ENCODE measurements around the gene ITGA11.

The ITGA11 gene

DNA sequence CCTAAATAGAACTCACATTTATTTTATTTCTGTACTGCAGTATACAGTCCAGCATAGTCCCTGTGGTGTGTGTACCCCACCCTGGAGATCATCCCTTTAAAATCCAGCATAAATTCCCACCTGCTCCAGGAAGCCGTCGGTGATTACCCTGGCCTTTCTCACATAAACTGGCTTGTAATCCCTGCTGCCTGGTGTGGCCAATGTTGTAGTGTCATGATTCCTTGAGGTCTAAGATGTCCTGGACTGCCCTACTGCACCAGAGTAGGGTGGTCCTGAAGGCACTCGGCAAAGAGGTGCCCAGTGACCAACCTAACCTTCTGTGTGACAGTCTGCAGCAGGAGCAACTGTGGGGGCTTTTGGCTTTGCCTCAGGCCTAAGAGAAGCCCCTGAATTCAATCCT lies 58.9 kb downstream of the ITGA11 start:
- DNase-seq = peak; percentile 12

GRCh38 chr15:68372291-68372811 lies 59.6 kb downstream of the ITGA11 start:
- DNase-seq = peak; percentile 36

DNA sequence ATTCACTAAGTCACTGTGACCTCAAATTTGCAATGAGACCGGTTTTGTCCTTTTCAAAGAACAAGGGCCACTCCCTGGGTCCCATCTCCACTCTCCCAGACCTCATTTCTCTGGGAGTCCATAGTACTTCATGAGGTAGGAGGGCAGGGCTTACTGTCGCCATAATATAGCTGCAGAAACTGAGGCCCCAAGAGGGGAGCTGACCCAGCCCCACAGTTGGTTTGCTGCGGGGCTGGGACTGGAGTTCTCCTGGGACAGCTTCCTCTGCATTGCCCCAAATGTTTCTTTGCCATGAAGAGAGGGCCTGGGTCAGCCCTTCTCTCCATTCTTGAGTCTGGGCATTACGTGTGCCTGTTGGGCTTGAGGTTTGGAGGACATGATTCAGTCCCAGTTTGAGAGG lies 60.1 kb downstream of the ITGA11 start:
- DNase-seq = no peak

DNA sequence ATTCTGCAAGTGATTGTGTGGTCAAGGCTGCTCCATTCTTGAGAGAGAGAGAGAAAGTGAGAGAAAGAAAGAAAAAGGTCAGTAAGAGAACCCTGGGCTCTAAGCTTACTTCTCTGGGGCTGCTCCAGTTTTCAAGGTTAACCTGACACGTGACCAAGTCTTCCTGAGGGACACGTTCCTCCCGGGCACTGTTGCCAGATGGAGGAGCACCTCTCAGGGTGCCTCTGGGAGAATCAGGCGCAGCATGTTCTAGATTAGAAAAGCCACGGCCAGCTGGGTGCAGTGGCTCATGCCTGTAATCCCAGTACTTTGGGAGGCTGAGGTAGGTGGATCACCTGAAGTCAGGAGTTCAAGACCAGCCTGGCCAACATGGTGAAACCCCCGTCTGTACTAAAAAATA lies 60.8 kb downstream of the ITGA11 start:
- DNase-seq = no peak

- DNase-seq = no peak
These were observed 61.2 kb downstream of the ITGA11 start for GRCh38 chr15:68370768-68371151.

- DNase-seq = no peak
These were observed 61.8 kb downstream of the ITGA11 start for GRCh38 chr15:68369931-68370767.

GRCh38 chr15:68368731-68369435 lies 63.1 kb downstream of the ITGA11 start:
- no peak for DNase-seq

- no peak for DNase-seq
These were observed 64.0 kb downstream of the ITGA11 start for GRCh38 chr15:68367992-68368391.

- no peak for DNase-seq
These were observed 64.7 kb downstream of the ITGA11 start for GRCh38 chr15:68367226-68367625.

- DNase-seq = no peak
These were observed 65.6 kb downstream of the ITGA11 start for GRCh38 chr15:68366314-68366713.

GRCh38 chr15:68365770-68366169 lies 66.2 kb downstream of the ITGA11 start:
- no peak for DNase-seq

GRCh38 chr15:68365140-68365745 lies 66.7 kb downstream of the ITGA11 start:
- no peak for DNase-seq

GRCh38 chr15:68364660-68365035 lies 67.3 kb downstream of the ITGA11 start:
- no peak for DNase-seq

DNA sequence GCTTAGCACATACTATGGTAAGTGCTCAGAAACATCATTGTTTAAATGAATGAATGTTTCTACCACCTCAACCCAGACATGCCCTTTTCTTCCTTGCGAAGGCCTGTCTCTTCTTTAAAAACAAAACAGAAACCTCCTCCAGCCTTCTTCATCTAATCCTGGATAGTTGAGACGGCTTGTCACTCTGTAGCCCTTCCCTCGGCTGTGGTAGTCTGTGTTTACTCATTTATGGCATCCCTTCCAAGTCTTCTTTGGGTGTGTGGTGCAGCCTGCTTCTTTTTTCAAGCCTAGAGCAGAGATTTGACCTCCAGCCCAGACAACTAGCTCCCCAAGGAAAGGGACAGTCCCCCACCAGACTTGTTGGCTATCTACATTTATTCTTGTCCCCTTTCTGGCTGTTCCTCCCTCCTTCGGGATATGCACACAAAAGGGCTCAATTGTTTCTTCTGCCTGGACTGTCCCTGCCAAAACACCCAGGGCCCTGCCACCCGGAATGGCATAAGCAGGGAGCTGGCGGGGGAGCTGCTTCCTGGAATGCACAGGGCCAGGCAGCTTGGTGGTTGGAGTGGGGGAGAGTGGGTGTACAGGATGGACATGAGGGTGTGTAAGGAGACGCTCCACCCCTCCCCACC lies 67.8 kb downstream of the ITGA11 start:
- no peak for DNase-seq

GRCh38 chr15:68363353-68363752 lies 68.6 kb downstream of the ITGA11 start:
- no peak for DNase-seq

GRCh38 chr15:68362537-68363126 lies 69.3 kb downstream of the ITGA11 start:
- no peak for DNase-seq

GRCh38 chr15:68360721-68361120 lies 71.2 kb downstream of the ITGA11 start:
- no peak for DNase-seq

GRCh38 chr15:68356778-68357177 lies 75.2 kb downstream of the ITGA11 start:
- DNase-seq = no peak

DNA sequence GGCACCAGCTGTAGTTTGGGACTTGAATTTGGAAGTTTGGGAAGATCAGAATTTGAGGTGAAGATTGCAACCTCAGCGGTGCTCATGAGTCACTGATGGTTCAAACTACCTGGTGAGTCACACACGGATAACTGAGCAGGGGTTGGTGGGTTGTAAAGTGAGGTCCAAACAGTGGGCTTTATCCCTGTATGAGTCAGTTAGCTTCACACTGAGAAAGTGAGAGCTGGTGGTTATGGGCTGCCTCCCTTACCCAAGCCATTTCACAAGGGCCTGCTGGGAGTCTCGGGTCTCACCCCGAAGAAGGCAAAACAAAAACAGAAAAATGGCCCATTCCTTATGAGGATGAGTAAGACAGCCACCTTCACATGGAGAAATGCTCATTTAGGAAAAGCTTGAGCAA lies 77.0 kb downstream of the ITGA11 start:
- no peak for DNase-seq

- DNase-seq = no peak
These were observed 77.7 kb downstream of the ITGA11 start for GRCh38 chr15:68354268-68354667.

GRCh38 chr15:68353421-68354135 lies 78.4 kb downstream of the ITGA11 start:
- DNase-seq = no peak

DNA sequence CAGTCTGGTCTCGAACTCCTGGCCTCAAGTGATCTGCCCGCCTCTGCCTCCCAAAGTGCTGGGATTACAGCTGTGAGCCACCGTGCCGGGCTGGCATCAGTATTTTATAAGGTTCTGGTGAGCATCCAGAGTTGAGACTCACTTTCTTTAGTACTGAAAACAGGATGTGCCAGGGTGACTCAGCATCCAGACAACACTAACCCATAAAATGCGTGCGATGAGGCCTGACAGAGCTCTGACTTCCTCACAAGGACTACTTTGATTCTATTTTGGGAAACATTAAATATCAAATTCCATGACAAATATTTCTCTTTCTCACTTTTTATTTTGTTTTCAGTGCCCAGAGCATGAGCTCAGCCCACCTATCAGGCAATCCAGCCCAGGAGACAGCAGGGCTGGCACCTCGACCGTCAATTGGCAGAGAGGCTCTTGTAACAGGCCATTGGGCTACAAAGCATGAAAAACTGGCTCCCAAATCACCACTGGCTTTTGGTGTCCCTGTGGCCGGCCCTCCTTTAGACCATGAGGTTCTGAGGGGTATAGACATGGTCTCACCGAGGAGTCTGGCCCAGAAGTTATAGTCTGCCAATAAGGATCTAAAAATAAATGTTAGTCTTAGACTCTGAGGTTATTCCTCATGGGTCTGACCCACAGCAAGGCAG lies 79.4 kb downstream of the ITGA11 start:
- no peak for DNase-seq

All from activated CD8-positive, alpha-beta memory T cell treated with anti-CD3 and anti-CD28 coated beads, Interleukin-2, amount 50 U/mL, for 48 hours (primary cell).